ENCODE measurements around the gene PIGS.
"Not testable (repeated sequence)": the region's sequence is repeated elsewhere in the genome, so short reads cannot be mapped to it uniquely, and the experiment has no call there.

The PIGS gene

GRCh38 chr17:28582513-28582912 is 11.2 kb upstream of the PIGS start:
- no peak for DNase-seq (ENCODE audit: low read depth, low spot score)
- no peak overlapping the region for H3K4me3 ChIP-seq (ENCODE audit: low read length)

GRCh38 chr17:28580959-28581358 is 9.6 kb upstream of the PIGS start:
- DNase-seq (ENCODE audit: low read depth, low spot score) = no peak
- H3K4me3 ChIP-seq (ENCODE audit: low read length) = no peak overlapping the region

GRCh38 chr17:28579526-28579925 is 8.2 kb upstream of the PIGS start:
- DNase-seq (ENCODE audit: low read depth, low spot score) = no peak
- no peak overlapping the region for H3K4me3 ChIP-seq (ENCODE audit: low read length)

GRCh38 chr17:28578246-28579195 is 7.2 kb upstream of the PIGS start:
- DNase-seq (ENCODE audit: low read depth, low spot score) = no peak
- no peak overlapping the region for H3K4me3 ChIP-seq (ENCODE audit: low read length)

GRCh38 chr17:28577466-28577824 is 6.1 kb upstream of the PIGS start:
- no peak overlapping the region for H3K4me3 ChIP-seq (ENCODE audit: low read length)
- DNase-seq (ENCODE audit: low read depth, low spot score) = no peak

GRCh38 chr17:28576758-28577465 is 5.6 kb upstream of the PIGS start, which contains the start of gene ALDOC:
Gene ALDOC (minus strand): TSS chr17:28576895. CDS start chr17:28575532, 1,363 bp downstream.
- peak; percentile 94 for DNase-seq (ENCODE audit: low read depth, low spot score)
- H3K4me3 ChIP-seq (ENCODE audit: low read length) = peak within 1 kb of the TSS; percentile 41

GRCh38 chr17:28576016-28576415 is 4.7 kb upstream of the PIGS start:
- DNase-seq (ENCODE audit: low read depth, low spot score) = not testable (repeated sequence)
- peak overlapping the region; percentile 13; the same call in 1 of the 2 replicates for H3K4me3 ChIP-seq (ENCODE audit: low read length)

- no peak overlapping the region for H3K4me3 ChIP-seq (ENCODE audit: low read length)
- DNase-seq (ENCODE audit: low read depth, low spot score) = no peak
Measured at GRCh38 chr17:28575126-28575795, 3.9 kb upstream of the PIGS start.

- DNase-seq (ENCODE audit: low read depth, low spot score) = no peak
Measured at GRCh38 chr17:28574526-28574925, 3.2 kb upstream of the PIGS start.

GRCh38 chr17:28573966-28574480 is 2.7 kb upstream of the PIGS start:
- H3K4me3 ChIP-seq (ENCODE audit: low read length) = no peak overlapping the region
- no peak for DNase-seq (ENCODE audit: low read depth, low spot score)

More at GRCh38 chr17:28574526-28574925, 3.2 kb upstream of the PIGS start:
- no peak overlapping the region for H3K4me3 ChIP-seq (ENCODE audit: low read length)

GRCh38 chr17:28573521-28573920 is 2.2 kb upstream of the PIGS start:
- no peak overlapping the region for H3K4me3 ChIP-seq (ENCODE audit: low read length)
- no peak for DNase-seq (ENCODE audit: low read depth, low spot score)

GRCh38 chr17:28573040-28573380 is 1.7 kb upstream of the PIGS start:
- H3K4me3 ChIP-seq (ENCODE audit: low read length) = no peak overlapping the region
- DNase-seq (ENCODE audit: low read depth, low spot score) = no peak

GRCh38 chr17:28572259-28573039 is 1.1 kb upstream of the PIGS start:
- peak overlapping the region; percentile 92 for H3K4me3 ChIP-seq (ENCODE audit: low read length)
- no peak for DNase-seq (ENCODE audit: low read depth, low spot score)

- no peak for DNase-seq (ENCODE audit: low read depth, low spot score)
- peak overlapping the region; percentile 92 for H3K4me3 ChIP-seq (ENCODE audit: low read length)
Measured at GRCh38 chr17:28570716-28571360, 486 bp downstream of the PIGS start.

GRCh38 chr17:28569446-28569845 is 1.9 kb downstream of the PIGS start:
- DNase-seq (ENCODE audit: low read depth, low spot score) = no peak
- H3K4me3 ChIP-seq (ENCODE audit: low read length) = no peak overlapping the region

GRCh38 chr17:28567604-28568003 is 3.7 kb downstream of the PIGS start:
- no peak for DNase-seq (ENCODE audit: low read depth, low spot score)
- H3K4me3 ChIP-seq (ENCODE audit: low read length) = no peak overlapping the region

- H3K4me3 ChIP-seq (ENCODE audit: low read length) = no peak overlapping the region
- DNase-seq (ENCODE audit: low read depth, low spot score) = no peak
Measured at GRCh38 chr17:28563475-28563874, 7.8 kb downstream of the PIGS start.

- no peak overlapping the region for H3K4me3 ChIP-seq (ENCODE audit: low read length)
Measured at GRCh38 chr17:28555022-28555421, 16.3 kb downstream of the PIGS start.

More at GRCh38 chr17:28555022-28555421, 16.3 kb downstream of the PIGS start:
- DNase-seq (ENCODE audit: low read depth, low spot score) = no peak

Data from Jurkat, Clone E6-1 (cell line).